H1 (cell line): ENCODE measurements around the gene FRMD7. TPM values are rescaled to one million over a fixed set of nuclear protein-coding genes. Genes with fewer than 3 reads are reported as not detected.

Experiments
- CHD1 ChIP-seq: IDR thresholded peaks from 2 replicates; pipeline ENCODE4 v1.6.1; 2012; ENCODE audit warnings: low read depth, low read length, improper control_type of control experiment
- SAP30 ChIP-seq: fragments of 300-600 bp; sonication (generic); IDR thresholded peaks from 2 replicates; pipeline ENCODE4 v1.7.1; 2012; ENCODE audit warnings: low read length, moderate library complexity, mild to moderate bottlenecking, inconsistent platforms; ENCODE audit not compliant: insufficient read depth, insufficient replicate concordance
- SP1 ChIP-seq: IDR thresholded peaks from 2 replicates; pipeline ENCODE4 v1.6.1; 2011; ENCODE audit warnings: low read depth, low read length
- polyA plus RNA-seq, 7 experiments: library from polyadenylated mRNA; depleted of rRNA in 3 of 7; stranded (reverse) in 5 of 7; unstranded in 2 of 7; fragments of >200 nt in 5 of 7; fragments of 200-250 nt in 2 of 7; gene quantifications; 1 replicate in 5 of 7; 2 replicates in 1 of 7; 4 replicates in 1 of 7; pipeline versions ENCODE4 v1.2.1 to v1.2.3, GENCODE V29; 2011 to 2013; ENCODE audit warnings: missing spikeins in 2 of 7, mixed read lengths in 2 of 7
- total RNA-seq: library from RNA; stranded (reverse); fragmentation: NEBNext Ultra II Directional; extraction: Animal tissue kit (Norgen Biotek cat#: 25700); gene quantifications from 2 replicates; pipeline ENCODE4 v1.2.1, GENCODE V29; 2021

Gene FRMD7
- total and polyA plus RNA-seq, 2 of the 8 experiments (the other 6 are each of a cell fraction or from before 2014, with no cell fraction given) = not detected

DNA sequence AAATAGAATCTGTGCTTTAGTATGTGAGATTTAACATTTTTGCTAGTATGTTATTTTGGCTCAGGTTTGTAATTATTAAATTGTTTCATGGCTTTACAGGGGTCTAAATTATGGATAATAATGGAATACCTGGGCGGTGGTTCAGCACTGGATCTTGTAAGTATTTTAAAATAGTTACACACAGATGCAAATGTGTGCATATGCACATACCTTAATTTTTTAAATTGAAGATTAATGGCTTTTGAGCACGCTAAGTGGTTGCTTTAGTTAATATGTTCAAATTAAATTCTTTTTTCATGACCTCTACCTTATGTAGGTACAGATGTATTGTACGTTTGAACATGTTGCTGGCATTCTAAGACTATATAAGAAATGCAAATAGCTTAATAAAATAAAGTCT lies 64.5 kb downstream of the FRMD7 start (continued):
- no peak for TF ChIP-seq CHD1
- no peak for TF ChIP-seq SP1
- no peak for TF ChIP-seq SAP30
